ENCODE measurements around the gene SERPINB2.

SERPINB2 gene

DNA sequence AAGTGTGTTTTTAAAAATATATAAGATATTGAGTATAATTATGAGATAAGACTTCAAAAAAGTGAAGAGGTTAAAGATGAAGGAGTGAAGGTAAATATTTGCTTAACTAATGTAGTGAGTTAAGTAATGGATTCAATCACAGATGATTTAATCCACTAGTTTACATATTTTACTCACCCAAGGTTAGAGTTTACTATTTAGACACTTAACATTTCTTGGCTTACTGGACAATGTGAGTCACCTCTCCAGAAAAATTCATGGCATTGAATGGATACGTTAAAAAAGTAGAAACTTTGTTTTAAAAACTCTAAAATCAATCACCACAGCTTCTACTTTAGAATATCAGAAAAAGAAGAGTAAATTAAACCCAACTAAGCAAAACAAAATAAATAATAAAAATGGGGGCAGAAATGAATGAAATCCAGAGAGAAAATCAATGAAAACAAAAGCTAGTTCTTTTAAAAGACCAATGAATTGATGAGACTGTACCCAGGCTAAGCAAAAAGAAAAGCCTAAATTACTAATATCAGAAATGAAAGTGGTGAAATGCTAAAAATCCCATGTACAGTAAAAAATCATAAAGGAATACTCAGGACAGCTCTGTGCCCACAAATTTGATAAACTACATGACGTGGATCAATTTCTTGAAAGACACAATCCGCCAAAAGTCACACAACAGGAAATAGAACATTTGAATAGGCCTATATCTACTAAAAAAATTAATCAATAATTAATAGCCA lies 59.7 kb downstream of the SERPINB2 start:
- TF ChIP-seq, protein P1, sequence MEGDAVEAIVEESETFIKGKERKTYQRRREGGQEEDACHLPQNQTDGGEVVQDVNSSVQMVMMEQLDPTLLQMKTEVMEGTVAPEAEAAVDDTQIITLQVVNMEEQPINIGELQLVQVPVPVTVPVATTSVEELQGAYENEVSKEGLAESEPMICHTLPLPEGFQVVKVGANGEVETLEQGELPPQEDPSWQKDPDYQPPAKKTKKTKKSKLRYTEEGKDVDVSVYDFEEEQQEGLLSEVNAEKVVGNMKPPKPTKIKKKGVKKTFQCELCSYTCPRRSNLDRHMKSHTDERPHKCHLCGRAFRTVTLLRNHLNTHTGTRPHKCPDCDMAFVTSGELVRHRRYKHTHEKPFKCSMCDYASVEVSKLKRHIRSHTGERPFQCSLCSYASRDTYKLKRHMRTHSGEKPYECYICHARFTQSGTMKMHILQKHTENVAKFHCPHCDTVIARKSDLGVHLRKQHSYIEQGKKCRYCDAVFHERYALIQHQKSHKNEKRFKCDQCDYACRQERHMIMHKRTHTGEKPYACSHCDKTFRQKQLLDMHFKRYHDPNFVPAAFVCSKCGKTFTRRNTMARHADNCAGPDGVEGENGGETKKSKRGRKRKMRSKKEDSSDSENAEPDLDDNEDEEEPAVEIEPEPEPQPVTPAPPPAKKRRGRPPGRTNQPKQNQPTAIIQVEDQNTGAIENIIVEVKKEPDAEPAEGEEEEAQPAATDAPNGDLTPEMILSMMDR (IDR thresholded peaks at IDR 0.05; ENCODE audit: low read length, missing control alignments): no peak
- no peak overlapping the region for H3K4me3 ChIP-seq (replicated peaks; ENCODE audit: low read depth, low read length)
- DNase-seq (ENCODE audit: low read depth): no peak

DNA sequence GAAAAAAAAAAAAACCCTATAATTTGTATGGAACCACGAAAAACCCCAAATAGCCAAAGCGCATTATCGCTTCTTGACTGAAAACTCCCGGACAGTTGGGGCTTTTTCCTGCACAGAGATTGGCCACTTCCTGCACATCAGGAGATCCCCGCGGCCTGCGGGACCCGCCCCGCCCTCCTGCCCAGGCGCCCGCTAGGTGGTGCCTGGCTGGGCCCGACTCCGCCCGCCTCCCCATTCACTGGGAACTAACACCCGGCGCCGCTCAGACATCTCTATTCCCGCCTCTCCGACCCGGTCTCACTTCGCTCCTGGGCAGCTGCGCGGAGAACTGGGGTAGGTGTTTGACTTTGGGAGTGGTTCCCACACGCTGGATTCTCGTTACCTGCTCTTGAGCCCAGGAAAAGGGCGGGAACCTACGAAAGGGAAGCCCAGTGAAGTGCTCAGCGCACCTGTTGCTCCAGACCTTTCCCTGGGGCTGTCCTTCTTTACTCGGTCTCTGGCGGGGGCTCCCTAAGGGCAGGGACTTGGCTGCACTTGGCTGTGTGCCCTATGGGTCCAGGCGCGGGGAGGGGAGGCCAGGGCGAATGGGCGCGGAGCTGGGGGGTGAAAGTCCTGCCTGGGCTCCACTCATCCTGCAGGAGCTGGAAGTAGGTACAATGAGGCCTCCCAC lies 61.7 kb downstream of the SERPINB2 start, which contains the start of gene HMSD:
Gene HMSD (plus strand): TSS at position 234 of the 670 bp plus-strand sequence. CDS start 4,155 bp downstream, outside the sequence.
- no peak for DNase-seq (ENCODE audit: low read depth)
- H3K4me3 ChIP-seq (replicated peaks; ENCODE audit: low read depth, low read length): peak within 1 kb of the TSS; percentile 49
- TF ChIP-seq, protein P1 (IDR thresholded peaks at IDR 0.05; ENCODE audit: low read length, missing control alignments): peak; percentile 26

DNA sequence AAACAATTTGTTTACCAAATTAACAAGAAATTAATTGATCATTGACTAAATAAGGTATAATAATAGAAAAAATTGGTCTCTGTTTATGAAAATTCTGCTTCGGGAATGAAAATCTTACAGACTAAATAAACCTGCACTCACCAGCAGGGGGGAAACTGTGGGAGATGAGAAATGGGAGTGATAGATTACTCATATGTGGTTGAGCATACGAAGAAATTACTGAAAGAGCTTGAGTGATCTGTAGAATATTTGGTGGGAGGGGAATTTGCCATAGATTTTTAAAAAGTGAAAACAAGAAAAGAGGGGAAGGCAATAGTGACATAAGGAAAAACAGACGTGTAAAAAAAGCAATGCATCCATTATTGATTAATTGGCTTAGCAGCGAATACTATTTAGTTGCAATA lies 63.8 kb downstream of the SERPINB2 start:
- no peak for DNase-seq (ENCODE audit: low read depth)
- no peak overlapping the region for H3K4me3 ChIP-seq (replicated peaks; ENCODE audit: low read depth, low read length)
- TF ChIP-seq, protein P1 (IDR thresholded peaks at IDR 0.05; ENCODE audit: low read length, missing control alignments): peak; percentile 35
